Liver (tissue), 9 donors: ENCODE results near the gene TLE2. TPM values are rescaled to one million over a fixed set of nuclear protein-coding genes. Genes with fewer than 3 reads are reported as not detected.

ENCODE experiments used
- DNase-seq: peaks from one replicate; pipeline ENCODE4 v3.0.0-alpha.2; 2017; ENCODE audit warnings: low spot score
- H3K27ac ChIP-seq, 2 donors: one replicate each; pipeline ENCODE4 v1.7.0; 2013; ENCODE audit warnings: inconsistent platforms in 2 of 2, low read length in 2 of 2, control low read depth in 1 of 2, low read depth in 1 of 2, mild to moderate bottlenecking in 1 of 2
- H3K27me3 ChIP-seq, 4 donors: one replicate each; pipeline versions ENCODE4 v1.6.1 to v1.7.0; 2013; ENCODE audit warnings: low read length in 3 of 4, inconsistent platforms in 1 of 4, mild to moderate bottlenecking in 1 of 4, moderate library complexity in 1 of 4; ENCODE audit not compliant: control insufficient read depth in 4 of 4, insufficient read depth in 4 of 4
- H3K36me3 ChIP-seq, 4 donors: one replicate each; pipeline versions ENCODE4 v1.6.1 to v1.7.0; 2013; ENCODE audit warnings: low read length in 3 of 4, mild to moderate bottlenecking in 3 of 4, low read depth in 1 of 4, moderate library complexity in 1 of 4; ENCODE audit not compliant: control insufficient read depth in 4 of 4, insufficient read depth in 3 of 4
- H3K4me1 ChIP-seq, 4 donors: one replicate each; pipeline versions ENCODE4 v1.6.1 to v1.7.0; 2013; ENCODE audit warnings: low read length in 3 of 4, mild to moderate bottlenecking in 3 of 4, moderate library complexity in 1 of 4; ENCODE audit not compliant: control insufficient read depth in 4 of 4, insufficient read depth in 4 of 4
- H3K4me3 ChIP-seq, 3 donors: one replicate each; pipeline versions ENCODE4 v1.6.1 to v1.7.0; 2013; ENCODE audit warnings: low read length in 3 of 3, control low read depth in 1 of 3, low read depth in 1 of 3, mild to moderate bottlenecking in 1 of 3
- H3K9ac ChIP-seq, 2 donors: one replicate each; pipeline ENCODE4 v1.7.0; 2013; ENCODE audit warnings: low read length in 2 of 2, mild to moderate bottlenecking in 2 of 2, moderate library complexity in 2 of 2, control low read depth in 1 of 2, low read depth in 1 of 2
- H3K9me3 ChIP-seq, 4 donors: one replicate each; pipeline versions ENCODE4 v1.6.1 to v1.7.0; 2013; ENCODE audit warnings: low read length in 3 of 4; ENCODE audit not compliant: control insufficient read depth in 4 of 4
- CTCF ChIP-seq: fragments of 150-350 bp; IDR thresholded peaks from 2 replicates; pipeline ENCODE4 v1.5.1; 2017; ENCODE audit warnings: improper control_type of control experiment, low read depth, low read length; ENCODE audit not compliant: missing input control
- EGR1 ChIP-seq, 2 donors: IDR thresholded peaks; 2 replicates each; pipeline ENCODE4 v1.6.1; 2016 to 2018; ENCODE audit warnings: antibody characterized with exemption in 2 of 2, low read depth in 2 of 2
- FOXA1 ChIP-seq: IDR thresholded peaks from 2 replicates; pipeline ENCODE4 v1.6.1; 2016; ENCODE audit warnings: antibody characterized with exemption
- FOXA2 ChIP-seq: IDR thresholded peaks from 2 replicates; pipeline ENCODE4 v1.6.1; 2016; ENCODE audit warnings: antibody characterized with exemption
- GABPA ChIP-seq, 2 donors: IDR thresholded peaks in 1 of 2; conservative IDR thresholded peaks in 1 of 2; 2 replicates each; pipeline ENCODE4 v1.6.1; 2016; ENCODE audit warnings: antibody characterized with exemption in 2 of 2, mild to moderate bottlenecking in 1 of 2, moderate library complexity in 1 of 2
- HNF4A ChIP-seq, 2 donors: conservative IDR thresholded peaks; 2 replicates each; pipeline ENCODE4 v1.6.1; 2016; ENCODE audit warnings: antibody characterized with exemption in 2 of 2, mild to moderate bottlenecking in 2 of 2
- HNF4G ChIP-seq: IDR thresholded peaks from 2 replicates; pipeline ENCODE4 v1.6.1; 2016; ENCODE audit warnings: antibody characterized with exemption
- JUND ChIP-seq, 2 donors: IDR thresholded peaks; 2 replicates each; pipeline ENCODE4 v1.6.1; 2016; ENCODE audit warnings: antibody characterized with exemption in 2 of 2
- NR2F2 ChIP-seq: IDR thresholded peaks from 2 replicates; pipeline ENCODE4 v1.6.1; 2016; ENCODE audit warnings: antibody characterized with exemption
- RAD21 ChIP-seq, 2 donors: IDR thresholded peaks; 2 replicates each; pipeline ENCODE4 v1.6.1; 2016; ENCODE audit warnings: antibody characterized with exemption in 2 of 2, mild to moderate bottlenecking in 2 of 2
- RXRA ChIP-seq, 2 donors: IDR thresholded peaks; 2 replicates each; pipeline ENCODE4 v1.6.1; 2017 to 2018; ENCODE audit warnings: antibody characterized with exemption in 2 of 2, mild to moderate bottlenecking in 1 of 2
- SP1 ChIP-seq: IDR thresholded peaks from 2 replicates; pipeline ENCODE4 v1.6.1; 2018; ENCODE audit warnings: antibody characterized with exemption, mild to moderate bottlenecking
- TAF1 ChIP-seq: conservative IDR thresholded peaks from 2 replicates; pipeline ENCODE4 v1.6.1; 2016; ENCODE audit warnings: antibody characterized with exemption, mild to moderate bottlenecking
- YY1 ChIP-seq: IDR thresholded peaks from 2 replicates; pipeline ENCODE4 v1.6.1; 2016; ENCODE audit warnings: antibody characterized with exemption, mild to moderate bottlenecking
- WGBS: extraction: QIAGEN DNeasy Blood & Tissue Kit; methylation state at CpG from one replicate; pipeline ENCODE4 v1.1.7; 2013; 5-methylcytosine and 5-hydroxymethylcytosine counted together
- polyA plus RNA-seq, 2 donors: library from polyadenylated mRNA; stranded (reverse) in 1 of 2; unstranded in 1 of 2; fragments of 200-250 nt in 1 of 2; fragments of >200 nt in 1 of 2; fragmentation: Nextera tagmentation in 1 of 2; extraction: Ambion mirVana in 1 of 2; gene quantifications; one replicate each; pipeline versions ENCODE4 v1.2.1 to v1.2.3, GENCODE V29; 2013 to 2015
- total RNA-seq, 2 donors: library from RNA; depleted of rRNA; stranded (reverse); fragments of >200 nt; gene quantifications; one replicate each; pipeline ENCODE4 v1.2.3, GENCODE V29; 2014
- TF ChIP-seq, protein P1 (sequence below): IDR thresholded peaks from 2 replicates; pipeline ENCODE4 v1.6.1; 2016; ENCODE audit warnings: antibody characterized with exemption
- TF ChIP-seq, protein P2 (sequence below): IDR thresholded peaks from 2 replicates; pipeline ENCODE4 v1.6.1; 2016; ENCODE audit warnings: antibody characterized with exemption
- TF ChIP-seq, protein P3 (sequence below): IDR thresholded peaks from 2 replicates; pipeline ENCODE4 v1.6.1; 2016; ENCODE audit warnings: antibody characterized with exemption
- TF ChIP-seq, protein P4 (sequence below): IDR thresholded peaks from 2 replicates; pipeline ENCODE4 v1.6.1; 2016; ENCODE audit warnings: antibody characterized with exemption, mild to moderate bottlenecking
- donor health status: healthy.
- donor health status: healthy.
- donor health status: healthy.
- donor health status: healthy.
- donor health status: healthy.

TLE2 gene
- total and polyA plus RNA-seq, 4 donors, result 3.6 to 9.3 (median 5.8) TPM

DNA sequence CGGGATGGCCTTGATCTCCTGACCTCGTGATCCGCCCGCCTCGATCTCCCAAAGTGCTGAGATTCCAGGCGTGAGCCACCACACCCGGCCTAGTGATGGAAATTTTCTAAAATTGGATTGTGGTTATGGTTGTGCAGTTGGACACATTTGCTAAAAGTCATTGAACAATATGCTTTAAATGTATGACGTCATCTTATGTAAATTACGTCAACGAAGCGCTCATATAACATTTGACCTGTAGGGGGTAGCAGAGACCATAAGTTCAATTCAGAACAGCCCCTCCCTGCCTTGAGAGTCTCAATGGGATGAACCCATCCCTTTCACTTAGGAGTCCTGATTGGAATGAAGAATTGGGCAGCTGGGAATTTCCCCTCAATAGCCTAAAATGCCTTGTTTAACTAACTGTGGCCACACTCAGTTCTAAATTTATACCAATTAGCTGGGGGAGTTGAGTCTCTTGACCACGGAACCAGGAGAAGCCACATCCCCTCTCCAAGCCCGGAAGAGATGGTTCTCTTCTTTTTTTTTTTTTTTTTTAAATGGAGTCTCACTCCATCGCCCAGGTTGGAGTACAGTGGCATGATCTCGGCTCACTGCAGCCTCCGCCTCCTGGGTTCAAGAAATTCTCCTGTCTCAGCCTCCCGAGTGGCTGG lies 66.9 kb downstream of the TLE2 start:
- H3K9me3 ChIP-seq, result no peaks in the 10 kb centered on the region
- no peak overlapping the region for H3K9ac ChIP-seq
- H3K4me3 ChIP-seq, result no peak overlapping the region
- H3K27ac ChIP-seq, result no peak overlapping the region
- DNase-seq, result no peak
- peaks cover 0 to 5% (median 0%) of the 10 kb centered on the region in 4 donors for H3K4me1 ChIP-seq
- H3K27me3 ChIP-seq, result no peaks in the 10 kb centered on the region
- TF ChIP-seq FOXA2 (no peak), NR2F2 (peak; percentile 60), HNF4G (no peak), HNF4A (conservative IDR thresholded peaks at IDR 0.05) (no peak), SP1 (no peak), RAD21 (IDR thresholded peaks at IDR 0.05) (peak; percentile 92 to 93), CTCF (peak; percentile 88), FOXA1 (peak; percentile 26), TAF1 (no peak), JUND (IDR thresholded peaks at IDR 0.05) (peak; percentile 84 to 90), RXRA (IDR thresholded peaks at IDR 0.05) (no peak), EGR1 (IDR thresholded peaks at IDR 0.05; ENCODE audit: low read depth in 2 of 2) (no peak), GABPA (IDR thresholded peaks at IDR 0.05 in 1 of 2, conservative IDR thresholded peaks at IDR 0.05 in 1 of 2) (no peak), YY1 (no peak)
- TF ChIP-seq, protein P1, sequence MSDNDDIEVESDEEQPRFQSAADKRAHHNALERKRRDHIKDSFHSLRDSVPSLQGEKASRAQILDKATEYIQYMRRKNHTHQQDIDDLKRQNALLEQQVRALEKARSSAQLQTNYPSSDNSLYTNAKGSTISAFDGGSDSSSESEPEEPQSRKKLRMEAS, result no peak
- TF ChIP-seq, protein P2, sequence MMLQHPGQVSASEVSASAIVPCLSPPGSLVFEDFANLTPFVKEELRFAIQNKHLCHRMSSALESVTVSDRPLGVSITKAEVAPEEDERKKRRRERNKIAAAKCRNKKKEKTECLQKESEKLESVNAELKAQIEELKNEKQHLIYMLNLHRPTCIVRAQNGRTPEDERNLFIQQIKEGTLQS, result no peak
- TF ChIP-seq, protein P3, sequence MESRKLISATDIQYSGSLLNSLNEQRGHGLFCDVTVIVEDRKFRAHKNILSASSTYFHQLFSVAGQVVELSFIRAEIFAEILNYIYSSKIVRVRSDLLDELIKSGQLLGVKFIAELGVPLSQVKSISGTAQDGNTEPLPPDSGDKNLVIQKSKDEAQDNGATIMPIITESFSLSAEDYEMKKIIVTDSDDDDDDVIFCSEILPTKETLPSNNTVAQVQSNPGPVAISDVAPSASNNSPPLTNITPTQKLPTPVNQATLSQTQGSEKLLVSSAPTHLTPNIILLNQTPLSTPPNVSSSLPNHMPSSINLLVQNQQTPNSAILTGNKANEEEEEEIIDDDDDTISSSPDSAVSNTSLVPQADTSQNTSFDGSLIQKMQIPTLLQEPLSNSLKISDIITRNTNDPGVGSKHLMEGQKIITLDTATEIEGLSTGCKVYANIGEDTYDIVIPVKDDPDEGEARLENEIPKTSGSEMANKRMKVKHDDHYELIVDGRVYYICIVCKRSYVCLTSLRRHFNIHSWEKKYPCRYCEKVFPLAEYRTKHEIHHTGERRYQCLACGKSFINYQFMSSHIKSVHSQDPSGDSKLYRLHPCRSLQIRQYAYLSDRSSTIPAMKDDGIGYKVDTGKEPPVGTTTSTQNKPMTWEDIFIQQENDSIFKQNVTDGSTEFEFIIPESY, result no peak
- TF ChIP-seq, protein P4, sequence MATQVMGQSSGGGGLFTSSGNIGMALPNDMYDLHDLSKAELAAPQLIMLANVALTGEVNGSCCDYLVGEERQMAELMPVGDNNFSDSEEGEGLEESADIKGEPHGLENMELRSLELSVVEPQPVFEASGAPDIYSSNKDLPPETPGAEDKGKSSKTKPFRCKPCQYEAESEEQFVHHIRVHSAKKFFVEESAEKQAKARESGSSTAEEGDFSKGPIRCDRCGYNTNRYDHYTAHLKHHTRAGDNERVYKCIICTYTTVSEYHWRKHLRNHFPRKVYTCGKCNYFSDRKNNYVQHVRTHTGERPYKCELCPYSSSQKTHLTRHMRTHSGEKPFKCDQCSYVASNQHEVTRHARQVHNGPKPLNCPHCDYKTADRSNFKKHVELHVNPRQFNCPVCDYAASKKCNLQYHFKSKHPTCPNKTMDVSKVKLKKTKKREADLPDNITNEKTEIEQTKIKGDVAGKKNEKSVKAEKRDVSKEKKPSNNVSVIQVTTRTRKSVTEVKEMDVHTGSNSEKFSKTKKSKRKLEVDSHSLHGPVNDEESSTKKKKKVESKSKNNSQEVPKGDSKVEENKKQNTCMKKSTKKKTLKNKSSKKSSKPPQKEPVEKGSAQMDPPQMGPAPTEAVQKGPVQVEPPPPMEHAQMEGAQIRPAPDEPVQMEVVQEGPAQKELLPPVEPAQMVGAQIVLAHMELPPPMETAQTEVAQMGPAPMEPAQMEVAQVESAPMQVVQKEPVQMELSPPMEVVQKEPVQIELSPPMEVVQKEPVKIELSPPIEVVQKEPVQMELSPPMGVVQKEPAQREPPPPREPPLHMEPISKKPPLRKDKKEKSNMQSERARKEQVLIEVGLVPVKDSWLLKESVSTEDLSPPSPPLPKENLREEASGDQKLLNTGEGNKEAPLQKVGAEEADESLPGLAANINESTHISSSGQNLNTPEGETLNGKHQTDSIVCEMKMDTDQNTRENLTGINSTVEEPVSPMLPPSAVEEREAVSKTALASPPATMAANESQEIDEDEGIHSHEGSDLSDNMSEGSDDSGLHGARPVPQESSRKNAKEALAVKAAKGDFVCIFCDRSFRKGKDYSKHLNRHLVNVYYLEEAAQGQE, result no peak
- 40% methylated on average over 17 of the region's 17 CpGs for WGBS
- no peaks in the 10 kb centered on the region for H3K36me3 ChIP-seq
